ENCODE measurements around the gene SLF1. TPM values are rescaled to one million over a fixed set of nuclear protein-coding genes. Genes with fewer than 3 reads are reported as not detected.

The SLF1 gene
- total and polyA plus RNA-seq, 9 of the 15 experiments (the other 6 are each of a cell fraction or from before 2014, with no cell fraction given) = 9.8 to 31.1 (median 16.3) TPM

GRCh38 chr5:94705427-94705826 lies 87.0 kb downstream of the SLF1 start (continued):
- no peak for TF ChIP-seq COPS2 (conservative IDR thresholded peaks at IDR 0.05)
- no peak for TF ChIP-seq BCLAF1 (IDR thresholded peaks at IDR 0.05; ENCODE audit: borderline replicate concordance in 1 of 2, control insufficient read depth in 1 of 2, low read depth in 2 of 2, low read length in 1 of 2)
- TF ChIP-seq SMAD3 (CRISPR knock-in tag; conservative IDR thresholded peaks at IDR 0.05) = no peak
- no peak for TF ChIP-seq RAD51 (IDR thresholded peaks at IDR 0.05; ENCODE audit: borderline replicate concordance, low read depth)
- TF ChIP-seq CUX1 (CRISPR knock-in tag; IDR thresholded peaks at IDR 0.05) = no peak

Data from K562 (cell line).